HepG2 (cell line): ENCODE data around the gene SHFL. TPM values are rescaled to one million over a fixed set of nuclear protein-coding genes. Genes with fewer than 3 reads are reported as not detected.
A peak's percentile ranks its signal among the peaks of the same experiment; 100 is the strongest.

Experiments
- BRD4 ChIP-seq: sonication (generic); formaldehyde crosslinking; IDR thresholded peaks from 2 replicates; pipeline ENCODE4 v1.4.0; 2020; ENCODE audit warnings: missing genetic modification reagents
- DBP ChIP-seq: sonication (generic); formaldehyde crosslinking; IDR thresholded peaks from 2 replicates; pipeline ENCODE4 v1.4.0; 2020; ENCODE audit warnings: missing genetic modification reagents; ENCODE audit errors: not compliant biosample characterization
- KDM1A ChIP-seq: IDR thresholded peaks from 2 replicates; pipeline ENCODE4 v1.6.1; 2016; ENCODE audit warnings: missing compliant biosample characterization
- KLF9 ChIP-seq: IDR thresholded peaks from 2 replicates; pipeline ENCODE4 v1.6.1; 2016; ENCODE audit warnings: low read depth
- MEIS1 ChIP-seq: sonication (generic); formaldehyde crosslinking; IDR thresholded peaks from 2 replicates; pipeline ENCODE4 v1.9.0; 2021; ENCODE audit warnings: mild to moderate bottlenecking, missing genetic modification reagents, moderate library complexity, borderline replicate concordance
- MLX ChIP-seq: IDR thresholded peaks from 2 replicates; pipeline ENCODE4 v1.6.1; 2016
- PHF5A ChIP-seq: IDR thresholded peaks from one replicate; pipeline ENCODE4 v1.6.1; 2018; ENCODE audit warnings: low read depth, missing genetic modification reagents; ENCODE audit not compliant: unreplicated experiment
- PRPF4 ChIP-seq: fragments of 200-400 bp; formaldehyde crosslinking; IDR thresholded peaks from 2 replicates; pipeline ENCODE4 v1.6.1; 2016; ENCODE audit warnings: low read length, low read depth; ENCODE audit not compliant: poor library complexity, severe bottlenecking
- RFX5 ChIP-seq: IDR thresholded peaks from 2 replicates; pipeline ENCODE4 v1.6.1; 2011; ENCODE audit warnings: low read depth, low read length, improper control_type of control experiment
- SIN3B ChIP-seq: fragments of 150-350 bp; IDR thresholded peaks from 2 replicates; pipeline ENCODE4 v1.6.1; 2014; ENCODE audit warnings: low read length
- U2AF1 ChIP-seq: fragments of 200-400 bp; formaldehyde crosslinking; optimal IDR thresholded peaks from 2 replicates; pipeline ENCODE3; 2017; ENCODE audit warnings: mild to moderate bottlenecking, low read depth, low read length
- ZBTB1 ChIP-seq: sonication (generic); formaldehyde crosslinking; IDR thresholded peaks from 2 replicates; pipeline ENCODE4 v1.4.0; 2020; ENCODE audit warnings: missing genetic modification reagents, borderline replicate concordance
- ZBTB7B ChIP-seq: sonication (generic); formaldehyde crosslinking; IDR thresholded peaks from 2 replicates; pipeline ENCODE4 v1.4.0; 2020; ENCODE audit warnings: missing genetic modification reagents
- ZNF274 ChIP-seq: sonication (generic); formaldehyde crosslinking; IDR thresholded peaks from 2 replicates; pipeline ENCODE4 v1.5.1; 2020; ENCODE audit warnings: mild to moderate bottlenecking, missing genetic modification reagents
- ZNF761 ChIP-seq: sonication (generic); formaldehyde crosslinking; conservative IDR thresholded peaks from 2 replicates; pipeline ENCODE4 v1.4.0; 2020; ENCODE audit warnings: mild to moderate bottlenecking, missing genetic modification reagents
- ZNF816 ChIP-seq: sonication (generic); formaldehyde crosslinking; IDR thresholded peaks from 2 replicates; pipeline ENCODE4 v1.8.0; 2022; ENCODE audit warnings: missing genetic modification reagents, mild to moderate bottlenecking, borderline replicate concordance
- polyA plus RNA-seq, 8 experiments: library from polyadenylated mRNA; depleted of rRNA in 3 of 8; stranded (reverse) in 7 of 8; unstranded in 1 of 8; fragments of >200 nt; fragmentation: Illumina TruSeq in 4 of 8; extraction: Trizol in 4 of 8; gene quantifications; 2 replicates each; pipeline versions ENCODE4 v1.2.1 to v1.2.3, GENCODE V29; 2011 to 2016; ENCODE audit warnings: low read depth in 4 of 8, missing spikeins in 1 of 8, mixed read lengths in 1 of 8; ENCODE audit not compliant: insufficient read depth in 1 of 8
- total RNA-seq, 5 experiments: library from RNA; depleted of rRNA; stranded (reverse); fragments of >200 nt; fragmentation: Illumina TruSeq; extraction: Trizol; gene quantifications; 2 replicates each; pipeline ENCODE4 v1.2.3, GENCODE V29; 2016; ENCODE audit warnings: low read depth in 1 of 5
- TF ChIP-seq, protein P1 (sequence below): sonication (generic); formaldehyde crosslinking; conservative IDR thresholded peaks from 2 replicates; pipeline ENCODE4 v1.8.0; 2022; ENCODE audit warnings: low read depth, missing genetic modification reagents
- TF ChIP-seq, protein P2 (sequence below): sonication (generic); formaldehyde crosslinking; IDR thresholded peaks from 2 replicates; pipeline ENCODE4 v1.8.1; 2023; ENCODE audit warnings: missing genetic modification reagents, inconsistent platforms, borderline replicate concordance

SHFL gene
- total and polyA plus RNA-seq, 2 of the 13 experiments (the other 11 are each of a cell fraction or from before 2014, with no cell fraction given) = 12.3 to 36.4 TPM

GRCh38 chr19:10085641-10086590 lies at the start of gene SHFL (continued):
- TF ChIP-seq DBP (CRISPR knock-in tag) (no peak), MEIS1 (no peak), MLX (CRISPR knock-in tag) (no peak), ZNF816 (CRISPR knock-in tag) (no peak), PRPF4 (no peak), BRD4 (no peak), ZBTB1 (CRISPR knock-in tag) (no peak), SIN3B (no peak), RFX5 (no peak), ZNF274 (CRISPR knock-in tag) (peak; percentile 72), ZNF761 (CRISPR knock-in tag) (no peak), ZBTB7B (CRISPR knock-in tag) (no peak), U2AF1 (no peak), PHF5A (CRISPR knock-in tag) (no peak), KLF9 (no peak), KDM1A (CRISPR knock-in tag) (peak; percentile 97)
- TF ChIP-seq, protein P1, sequence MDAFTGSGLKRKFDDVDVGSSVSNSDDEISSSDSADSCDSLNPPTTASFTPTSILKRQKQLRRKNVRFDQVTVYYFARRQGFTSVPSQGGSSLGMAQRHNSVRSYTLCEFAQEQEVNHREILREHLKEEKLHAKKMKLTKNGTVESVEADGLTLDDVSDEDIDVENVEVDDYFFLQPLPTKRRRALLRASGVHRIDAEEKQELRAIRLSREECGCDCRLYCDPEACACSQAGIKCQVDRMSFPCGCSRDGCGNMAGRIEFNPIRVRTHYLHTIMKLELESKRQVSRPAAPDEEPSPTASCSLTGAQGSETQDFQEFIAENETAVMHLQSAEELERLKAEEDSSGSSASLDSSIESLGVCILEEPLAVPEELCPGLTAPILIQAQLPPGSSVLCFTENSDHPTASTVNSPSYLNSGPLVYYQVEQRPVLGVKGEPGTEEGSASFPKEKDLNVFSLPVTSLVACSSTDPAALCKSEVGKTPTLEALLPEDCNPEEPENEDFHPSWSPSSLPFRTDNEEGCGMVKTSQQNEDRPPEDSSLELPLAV (CRISPR knock-in tag) = no peak
- TF ChIP-seq, protein P2, sequence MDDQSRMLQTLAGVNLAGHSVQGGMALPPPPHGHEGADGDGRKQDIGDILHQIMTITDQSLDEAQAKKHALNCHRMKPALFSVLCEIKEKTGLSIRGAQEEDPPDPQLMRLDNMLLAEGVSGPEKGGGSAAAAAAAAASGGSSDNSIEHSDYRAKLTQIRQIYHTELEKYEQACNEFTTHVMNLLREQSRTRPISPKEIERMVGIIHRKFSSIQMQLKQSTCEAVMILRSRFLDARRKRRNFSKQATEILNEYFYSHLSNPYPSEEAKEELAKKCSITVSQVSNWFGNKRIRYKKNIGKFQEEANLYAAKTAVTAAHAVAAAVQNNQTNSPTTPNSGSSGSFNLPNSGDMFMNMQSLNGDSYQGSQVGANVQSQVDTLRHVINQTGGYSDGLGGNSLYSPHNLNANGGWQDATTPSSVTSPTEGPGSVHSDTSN = no peak
